Kidney (tissue), 14 donors: ENCODE measurements around the gene ATG12. TPM values are rescaled to one million over a fixed set of nuclear protein-coding genes. Genes with fewer than 3 reads are reported as not detected.

Source experiments
- DNase-seq, 5 donors: peaks; one replicate each; pipeline ENCODE4 v3.0.0-alpha.2; 2013 to 2020
- FAIRE-seq: peaks from 2 replicates; lab custom pipeline; 2012; peaks lifted over from hg19 to GRCh38; lab: Jason Lieb, UNC
- H3K27ac ChIP-seq, 2 donors: one replicate each; pipeline ENCODE4 v1.7.0; 2013; ENCODE audit warnings: low read depth in 2 of 2, low read length in 2 of 2, inconsistent platforms in 1 of 2
- H3K27me3 ChIP-seq: one replicate; pipeline ENCODE4 v1.7.1; 2013; ENCODE audit warnings: low read length, inconsistent platforms; ENCODE audit not compliant: control insufficient read depth, insufficient read depth
- H3K36me3 ChIP-seq, 3 donors: one replicate each; pipeline versions ENCODE4 v1.7.0 to v1.7.1; 2013; ENCODE audit warnings: low read length in 3 of 3, control low read depth in 1 of 3, inconsistent platforms in 1 of 3; ENCODE audit not compliant: insufficient read depth in 3 of 3, control insufficient read depth in 2 of 3
- H3K4me1 ChIP-seq, 3 donors: one replicate each; pipeline versions ENCODE4 v1.7.0 to v1.7.1; 2013; ENCODE audit warnings: low read length in 3 of 3, inconsistent platforms in 1 of 3, low read depth in 1 of 3; ENCODE audit not compliant: control insufficient read depth in 2 of 3, insufficient read depth in 2 of 3
- H3K4me3 ChIP-seq, 3 donors: one replicate each; pipeline versions ENCODE4 v1.7.0 to v1.8.1; 2013; ENCODE audit warnings: low read length in 3 of 3, control low read depth in 1 of 3, inconsistent platforms in 1 of 3
- H3K9ac ChIP-seq, 3 donors: one replicate each; pipeline versions ENCODE4 v1.7.0 to v1.7.1; 2013; ENCODE audit warnings: low read length in 3 of 3, control low read depth in 1 of 3, inconsistent platforms in 1 of 3
- H3K9me3 ChIP-seq, 3 donors: one replicate each; pipeline versions ENCODE4 v1.7.0 to v1.7.1; 2013; ENCODE audit warnings: low read length in 3 of 3, control low read depth in 1 of 3, inconsistent platforms in 1 of 3; ENCODE audit not compliant: control insufficient read depth in 2 of 3, insufficient read depth in 1 of 3
- intact Hi-C: fragments of 100-400 bp; cut with DNase I; formaldehyde crosslinking; loops from one replicate; pipeline ENCODE4 v1.11.1; 2022
- polyA plus RNA-seq: library from polyadenylated mRNA; stranded (reverse); fragments of 350-450 nt; fragmentation: Illumina TruSeq; extraction: RNeasy Lipid Tissue Mini Kit (QIAGEN cat#74804); gene quantifications from one replicate; pipeline ENCODE4 v1.2.3, GENCODE V29; 2014; ENCODE audit warnings: low read depth, low replicate concordance; ENCODE audit not compliant: insufficient read depth
- total RNA-seq: library from RNA; stranded (reverse); fragmentation: NEBNext Ultra II Directional; extraction: Animal tissue kit (Norgen Biotek cat#: 25700); gene quantifications from one replicate; pipeline ENCODE4 v1.2.1, GENCODE V29; 2021
- TF ChIP-seq, protein P1 (sequence below): IDR thresholded peaks from 3 replicates; pipeline ENCODE4 v1.5.1; 2012; ENCODE audit warnings: mild to moderate bottlenecking, moderate library complexity, borderline replicate concordance; ENCODE audit not compliant: insufficient read depth; ENCODE audit errors: extremely low read depth
- donor health status: control.
- donor health status: control.
- donor health status: control.
- donor health status: control.
- donor health status: control.
- donor health status: DM: yes; HTN: yes; CAD: no.
- donor health status: Normal renal cell carcinoma (clear cell type).

Gene ATG12
- total and polyA plus RNA-seq, 2 donors from 2014 or later, result 26.3 to 30.1 TPM

DNA sequence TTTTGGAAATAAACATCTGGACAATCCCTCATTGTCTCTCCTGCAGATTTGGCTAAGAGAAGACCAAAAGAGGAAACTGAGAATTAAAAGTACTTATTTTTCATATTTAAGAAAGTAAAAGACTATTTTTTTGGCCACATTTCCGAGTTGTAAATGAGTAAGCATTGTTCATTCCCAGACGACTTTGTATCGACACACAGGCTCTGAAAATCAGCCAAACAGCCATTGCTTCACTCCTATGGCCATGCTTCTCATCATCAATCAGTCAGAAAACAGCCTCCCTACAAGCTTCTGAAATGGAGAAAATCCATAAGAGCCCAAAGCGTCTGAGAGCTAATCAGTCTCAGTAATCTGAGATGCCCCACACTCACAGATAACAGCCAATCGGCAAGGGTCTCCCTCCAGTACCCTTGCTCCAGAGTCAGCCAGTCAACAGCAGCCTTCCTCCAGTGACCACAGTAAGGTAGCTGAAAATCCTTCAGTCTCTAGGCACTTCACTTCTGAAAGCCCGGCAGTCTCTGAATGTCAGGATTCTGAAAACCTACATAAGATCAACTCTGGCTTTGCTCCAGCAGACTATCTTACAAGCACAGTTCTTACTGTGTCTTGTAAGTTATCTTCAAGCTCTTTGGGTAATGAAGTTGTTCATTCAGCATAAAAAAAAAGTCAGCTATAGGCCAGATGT is 55.8 kb downstream of the ATG12 start:
- H3K9me3 ChIP-seq, result no peaks in the 10 kb centered on the region
- H3K36me3 ChIP-seq, result no peaks in the 10 kb centered on the region
- intact Hi-C loops, result no loop called here
- DNase-seq (peak in 4 of 5 donors; percentile 46 to 76 (median 59)), FAIRE-seq (no peak)
- TF ChIP-seq, protein P1, sequence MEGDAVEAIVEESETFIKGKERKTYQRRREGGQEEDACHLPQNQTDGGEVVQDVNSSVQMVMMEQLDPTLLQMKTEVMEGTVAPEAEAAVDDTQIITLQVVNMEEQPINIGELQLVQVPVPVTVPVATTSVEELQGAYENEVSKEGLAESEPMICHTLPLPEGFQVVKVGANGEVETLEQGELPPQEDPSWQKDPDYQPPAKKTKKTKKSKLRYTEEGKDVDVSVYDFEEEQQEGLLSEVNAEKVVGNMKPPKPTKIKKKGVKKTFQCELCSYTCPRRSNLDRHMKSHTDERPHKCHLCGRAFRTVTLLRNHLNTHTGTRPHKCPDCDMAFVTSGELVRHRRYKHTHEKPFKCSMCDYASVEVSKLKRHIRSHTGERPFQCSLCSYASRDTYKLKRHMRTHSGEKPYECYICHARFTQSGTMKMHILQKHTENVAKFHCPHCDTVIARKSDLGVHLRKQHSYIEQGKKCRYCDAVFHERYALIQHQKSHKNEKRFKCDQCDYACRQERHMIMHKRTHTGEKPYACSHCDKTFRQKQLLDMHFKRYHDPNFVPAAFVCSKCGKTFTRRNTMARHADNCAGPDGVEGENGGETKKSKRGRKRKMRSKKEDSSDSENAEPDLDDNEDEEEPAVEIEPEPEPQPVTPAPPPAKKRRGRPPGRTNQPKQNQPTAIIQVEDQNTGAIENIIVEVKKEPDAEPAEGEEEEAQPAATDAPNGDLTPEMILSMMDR, result no peak
- no peaks in the 10 kb centered on the region for H3K4me1 ChIP-seq
- no peak overlapping the region for H3K4me3 ChIP-seq
- no peaks in the 10 kb centered on the region for H3K27me3 ChIP-seq
- H3K9ac ChIP-seq, result no peak overlapping the region
- H3K27ac ChIP-seq, result no peak overlapping the region

DNA sequence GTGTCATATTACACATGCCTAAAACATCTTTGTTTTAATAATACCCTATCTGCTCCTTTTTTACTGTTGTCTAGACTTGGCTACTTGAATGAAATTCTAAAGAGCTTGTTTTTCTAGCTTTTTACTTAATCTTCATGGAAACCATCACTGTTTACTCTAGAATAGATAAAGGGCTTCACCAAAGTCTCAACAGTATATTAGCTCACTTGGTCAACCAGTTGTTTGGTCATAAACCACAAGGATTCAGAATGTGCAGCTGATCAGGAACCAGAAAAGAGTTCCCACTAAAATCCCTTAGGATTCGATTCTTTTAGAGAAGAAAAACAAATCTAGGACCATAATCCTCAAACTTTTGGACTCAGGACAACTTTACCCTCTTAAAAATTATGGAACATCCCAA is 62.9 kb downstream of the ATG12 start:
- DNase-seq, result no peak
- TF ChIP-seq, protein P1, result no peak
- intact Hi-C loops, result no loop called here
- Histone ChIP-seq H3K9me3 (no peaks in the 10 kb centered on the region), H3K27ac (no peak overlapping the region), H3K4me3 (no peak overlapping the region), H3K4me1 (no peaks in the 10 kb centered on the region), H3K36me3 (no peaks in the 10 kb centered on the region), H3K9ac (no peak overlapping the region), H3K27me3 (no peaks in the 10 kb centered on the region)
- no peak for FAIRE-seq

Other genes starting within 250 kb of the ATG12 start
- 7.6 TPM for gene TICAM2, start 239.1 kb downstream of the ATG12 start, total RNA-seq
- 2.0 TPM for gene TICAM2, start 239.1 kb downstream of the ATG12 start, polyA plus RNA-seq
- 115 TPM for gene TMED7, start 215.5 kb downstream of the ATG12 start, total RNA-seq
- 24.4 TPM for gene TMED7, start 215.5 kb downstream of the ATG12 start, polyA plus RNA-seq
- gene CDO1, start 24.9 kb downstream of the ATG12 start, total RNA-seq, result 3.0 TPM
- gene CDO1, start 24.9 kb downstream of the ATG12 start, polyA plus RNA-seq, result 1.7 TPM
- 54.1 TPM for gene AP3S1, start 370 bp upstream of the ATG12 start, total RNA-seq
- gene AP3S1, start 370 bp upstream of the ATG12 start, polyA plus RNA-seq, result 50.2 TPM
- gene LVRN, start 120.9 kb upstream of the ATG12 start, total RNA-seq, result not detected
- not detected for gene LVRN, start 120.9 kb upstream of the ATG12 start, polyA plus RNA-seq
- not detected for gene ARL14EPL, start 190.9 kb upstream of the ATG12 start, total RNA-seq
- gene ARL14EPL, start 190.9 kb upstream of the ATG12 start, polyA plus RNA-seq, result not detected
- gene COMMD10, start 243.5 kb upstream of the ATG12 start, total RNA-seq, result 41.1 TPM
- gene COMMD10, start 243.5 kb upstream of the ATG12 start, polyA plus RNA-seq, result 37.6 TPM